KMS-11 (cell line): Measurements from ENCODE around the gene ABHD12.

Experiments used
- H2AFZ ChIP-seq: fragments of 200-600 bp; sonication (generic); 2 replicates; pipeline ENCODE4 v1.6.1; 2016; ENCODE audit warnings: antibody characterized with exemption, mixed run types, low read depth
- H3K27ac ChIP-seq: fragments of 200-600 bp; sonication (generic); 2 replicates; pipeline ENCODE4 v1.6.1; 2016; ENCODE audit warnings: mild to moderate bottlenecking, mixed run types
- H3K27me3 ChIP-seq: fragments of 200-600 bp; sonication (generic); 2 replicates; pipeline ENCODE4 v1.6.1; 2017; ENCODE audit warnings: mild to moderate bottlenecking, low read depth, mixed run types, moderate library complexity; ENCODE audit not compliant: insufficient read depth
- H3K36me3 ChIP-seq: fragments of 200-600 bp; sonication (generic); 2 replicates; pipeline ENCODE4 v1.6.1; 2017; ENCODE audit warnings: mild to moderate bottlenecking, mixed run types; ENCODE audit not compliant: insufficient read depth
- H3K4me1 ChIP-seq: fragments of 200-600 bp; sonication (generic); 2 replicates; pipeline ENCODE4 v1.6.1; 2016; ENCODE audit warnings: mild to moderate bottlenecking, low read depth, mixed run types; ENCODE audit not compliant: poor library complexity, severe bottlenecking
- H3K4me2 ChIP-seq: fragments of 200-600 bp; sonication (generic); 2 replicates; pipeline ENCODE4 v1.7.0; 2016; ENCODE audit warnings: mild to moderate bottlenecking, mixed run types
- H3K4me3 ChIP-seq: fragments of 200-600 bp; sonication (generic); IDR thresholded peaks from 2 replicates; pipeline ENCODE4 v1.6.1; 2017; ENCODE audit warnings: low read depth, low read length, mixed read lengths; ENCODE audit not compliant: insufficient read depth
- H3K79me2 ChIP-seq: fragments of 200-600 bp; sonication (generic); 2 replicates; pipeline ENCODE4 v1.6.1; 2016; ENCODE audit warnings: low read depth, mixed run types; ENCODE audit not compliant: insufficient read depth
- H3K9ac ChIP-seq: fragments of 200-600 bp; sonication (generic); 2 replicates; pipeline ENCODE4 v1.6.1; 2016; ENCODE audit warnings: mild to moderate bottlenecking, mixed run types
- H4K20me1 ChIP-seq: fragments of 200-600 bp; sonication (generic); 2 replicates; pipeline ENCODE4 v1.6.1; 2016; ENCODE audit warnings: mild to moderate bottlenecking, mixed run types; ENCODE audit not compliant: insufficient read depth
- TF ChIP-seq, protein P1 (sequence below): fragments of 200-600 bp; sonication (generic); conservative IDR thresholded peaks from 2 replicates; pipeline ENCODE4 v1.6.1; 2017; ENCODE audit warnings: low read depth, mild to moderate bottlenecking, antibody characterized with exemption, low read length, moderate library complexity, mixed read lengths

Gene ABHD12

DNA sequence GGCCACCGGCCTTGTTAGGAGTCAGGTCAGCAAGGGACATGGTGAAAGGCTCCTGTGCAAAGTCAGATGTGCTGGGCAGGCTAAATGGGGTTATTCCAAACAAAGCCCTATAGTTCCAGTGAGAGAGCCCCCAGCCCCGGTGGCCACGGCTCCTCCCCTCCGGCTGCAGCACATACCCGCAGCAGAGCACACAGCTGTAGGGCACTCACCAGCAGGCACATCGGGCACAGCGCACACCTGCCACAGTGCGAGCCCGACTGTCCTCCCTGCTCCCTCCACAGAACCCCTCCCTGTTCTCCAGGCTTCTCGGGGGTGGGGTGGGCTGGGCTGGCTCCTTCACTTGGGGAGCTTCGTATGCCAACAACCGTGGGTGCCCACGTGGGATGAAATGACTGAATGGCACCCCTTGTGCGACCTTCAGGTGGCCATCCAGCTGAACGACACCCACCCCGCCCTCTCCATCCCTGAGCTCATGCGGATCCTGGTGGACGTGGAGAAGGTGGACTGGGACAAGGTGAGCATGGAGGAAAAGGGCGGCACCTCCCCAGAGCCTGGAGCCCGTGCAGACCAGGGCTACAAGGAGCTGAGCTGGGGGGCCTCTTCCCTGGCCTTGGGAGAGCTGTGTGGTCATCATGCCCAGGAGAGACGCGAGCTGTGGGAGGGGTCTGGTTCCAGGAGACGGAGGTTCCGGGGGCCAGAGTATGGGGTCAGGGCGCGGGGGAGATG is 111.8 kb downstream of the ABHD12 start:
- H3K9ac ChIP-seq = no peak overlapping the region
- no peaks in the 10 kb centered on the region for H4K20me1 ChIP-seq
- TF ChIP-seq, protein P1, sequence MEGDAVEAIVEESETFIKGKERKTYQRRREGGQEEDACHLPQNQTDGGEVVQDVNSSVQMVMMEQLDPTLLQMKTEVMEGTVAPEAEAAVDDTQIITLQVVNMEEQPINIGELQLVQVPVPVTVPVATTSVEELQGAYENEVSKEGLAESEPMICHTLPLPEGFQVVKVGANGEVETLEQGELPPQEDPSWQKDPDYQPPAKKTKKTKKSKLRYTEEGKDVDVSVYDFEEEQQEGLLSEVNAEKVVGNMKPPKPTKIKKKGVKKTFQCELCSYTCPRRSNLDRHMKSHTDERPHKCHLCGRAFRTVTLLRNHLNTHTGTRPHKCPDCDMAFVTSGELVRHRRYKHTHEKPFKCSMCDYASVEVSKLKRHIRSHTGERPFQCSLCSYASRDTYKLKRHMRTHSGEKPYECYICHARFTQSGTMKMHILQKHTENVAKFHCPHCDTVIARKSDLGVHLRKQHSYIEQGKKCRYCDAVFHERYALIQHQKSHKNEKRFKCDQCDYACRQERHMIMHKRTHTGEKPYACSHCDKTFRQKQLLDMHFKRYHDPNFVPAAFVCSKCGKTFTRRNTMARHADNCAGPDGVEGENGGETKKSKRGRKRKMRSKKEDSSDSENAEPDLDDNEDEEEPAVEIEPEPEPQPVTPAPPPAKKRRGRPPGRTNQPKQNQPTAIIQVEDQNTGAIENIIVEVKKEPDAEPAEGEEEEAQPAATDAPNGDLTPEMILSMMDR = no peak
- H3K4me3 ChIP-seq = no peak overlapping the region
- no peak overlapping the region for H3K27ac ChIP-seq
- no peaks in the 10 kb centered on the region for H3K27me3 ChIP-seq
- no peak overlapping the region for H2AFZ ChIP-seq
- no peak overlapping the region for H3K4me2 ChIP-seq
- peaks cover 34% of the 10 kb centered on the region for H3K4me1 ChIP-seq
- no peaks in the 10 kb centered on the region; the same call in 1 of the 2 replicates for H3K36me3 ChIP-seq
- no peaks in the 10 kb centered on the region for H3K79me2 ChIP-seq

DNA sequence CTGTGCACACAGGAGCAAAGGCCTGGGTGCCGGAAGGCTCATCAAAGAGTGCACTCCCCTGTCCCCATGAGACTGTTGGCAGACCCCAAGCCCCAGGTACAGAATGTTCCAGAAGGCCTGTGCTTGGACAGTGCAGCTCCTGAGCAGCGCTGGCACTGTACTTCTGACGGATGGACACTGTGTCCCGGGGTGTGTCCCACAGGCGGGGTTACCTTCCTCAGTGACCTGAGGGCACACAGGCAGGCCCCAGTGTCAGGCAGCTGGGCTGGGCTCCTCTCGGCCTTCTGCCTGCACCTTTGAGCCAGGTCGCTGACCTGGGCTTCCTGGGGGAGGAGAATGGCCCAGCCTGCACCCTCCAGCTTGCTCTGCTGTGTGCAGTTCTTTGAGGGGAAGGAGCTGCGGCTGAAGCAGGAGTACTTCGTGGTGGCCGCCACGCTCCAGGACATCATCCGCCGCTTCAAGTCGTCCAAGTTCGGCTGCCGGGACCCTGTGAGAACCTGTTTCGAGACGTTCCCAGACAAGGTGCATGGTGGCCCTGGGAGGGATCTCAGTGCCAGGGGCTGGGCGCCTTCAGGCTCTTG is 112.6 kb downstream of the ABHD12 start:
- no peak overlapping the region for H3K27ac ChIP-seq
- no peak overlapping the region for H3K4me3 ChIP-seq
- H3K36me3 ChIP-seq = no peaks in the 10 kb centered on the region; the same call in 1 of the 2 replicates
- H3K9ac ChIP-seq = no peak overlapping the region
- no peak overlapping the region for H3K4me2 ChIP-seq
- no peaks in the 10 kb centered on the region for H4K20me1 ChIP-seq
- TF ChIP-seq, protein P1 = no peak
- H3K4me1 ChIP-seq = peaks cover 26% of the 10 kb centered on the region
- no peak overlapping the region for H2AFZ ChIP-seq
- no peaks in the 10 kb centered on the region for H3K79me2 ChIP-seq
- no peaks in the 10 kb centered on the region for H3K27me3 ChIP-seq

DNA sequence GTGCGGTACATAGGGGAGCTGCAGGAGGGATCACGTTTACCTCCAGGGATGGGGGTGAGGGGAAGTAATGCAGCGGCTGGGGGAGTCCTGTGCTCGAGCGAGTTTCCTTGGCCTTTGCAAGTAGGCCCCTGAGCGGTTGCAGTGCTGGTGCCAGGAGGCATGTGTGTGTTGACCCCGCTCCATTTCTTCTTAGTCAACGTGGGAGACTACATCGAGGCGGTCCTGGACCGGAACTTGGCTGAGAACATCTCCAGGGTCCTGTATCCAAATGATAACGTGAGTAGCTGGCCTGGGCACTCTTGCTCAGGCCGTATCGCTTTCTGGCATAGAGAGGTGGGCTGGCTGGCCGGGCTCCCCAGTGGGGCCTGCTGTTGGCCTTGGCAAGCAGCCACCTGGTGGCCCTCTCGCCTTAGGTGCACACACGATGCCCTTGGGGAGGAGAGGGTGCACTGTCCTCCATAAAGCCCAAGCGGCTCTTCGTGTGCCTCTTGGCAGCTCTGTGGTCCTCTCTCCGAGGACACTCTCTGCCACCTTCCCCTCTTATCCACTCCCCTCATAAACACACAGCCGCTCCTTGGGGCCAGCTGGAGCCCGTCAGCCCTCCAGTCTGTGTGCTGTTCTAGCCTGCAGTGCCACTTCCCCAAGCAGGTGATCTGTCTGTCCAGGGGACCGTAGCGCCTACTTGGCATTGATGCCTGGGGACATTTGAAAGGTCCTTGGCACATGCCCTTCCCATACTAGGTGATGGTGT is 113.4 kb downstream of the ABHD12 start:
- H3K4me2 ChIP-seq = no peak overlapping the region
- H3K36me3 ChIP-seq = no peaks in the 10 kb centered on the region; the same call in 1 of the 2 replicates
- no peak overlapping the region for H3K27ac ChIP-seq
- TF ChIP-seq, protein P1 = no peak
- no peak overlapping the region for H3K9ac ChIP-seq
- H3K4me3 ChIP-seq = no peak overlapping the region
- no peaks in the 10 kb centered on the region for H3K79me2 ChIP-seq
- no peaks in the 10 kb centered on the region for H4K20me1 ChIP-seq
- H2AFZ ChIP-seq = no peak overlapping the region
- H3K27me3 ChIP-seq = no peaks in the 10 kb centered on the region
- H3K4me1 ChIP-seq = peaks cover 18% of the 10 kb centered on the region

DNA sequence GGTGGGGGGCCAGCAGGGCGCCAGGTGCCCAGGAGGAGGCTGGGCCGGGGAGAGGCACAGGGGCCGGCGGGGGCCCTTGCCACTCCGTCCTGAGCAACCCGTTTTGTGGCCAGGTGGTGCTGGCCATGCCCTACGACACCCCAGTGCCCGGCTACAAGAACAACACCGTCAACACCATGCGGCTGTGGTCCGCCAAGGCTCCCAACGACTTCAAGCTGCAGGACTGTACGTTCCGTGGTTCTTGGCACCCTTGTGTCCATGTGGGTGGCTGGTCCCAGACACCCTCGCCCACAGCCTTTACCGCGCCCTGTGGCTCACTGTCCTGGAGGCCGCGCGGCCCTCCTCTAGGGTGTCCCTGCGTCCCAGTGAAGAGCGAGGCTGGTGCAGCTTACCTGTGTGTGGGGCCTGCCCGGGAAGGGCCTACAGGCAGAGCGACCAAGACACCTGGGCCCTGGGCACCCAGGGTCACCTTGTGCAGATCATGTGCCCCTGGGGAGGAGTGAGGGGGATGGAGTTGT is 114.0 kb downstream of the ABHD12 start:
- Histone ChIP-seq H3K27ac (no peak overlapping the region), H2AFZ (no peak overlapping the region), H4K20me1 (no peaks in the 10 kb centered on the region), H3K36me3 (no peaks in the 10 kb centered on the region; the same call in 1 of the 2 replicates), H3K79me2 (no peaks in the 10 kb centered on the region), H3K4me3 (no peak overlapping the region), H3K4me1 (peaks cover 13% of the 10 kb centered on the region), H3K9ac (no peak overlapping the region), H3K27me3 (no peaks in the 10 kb centered on the region), H3K4me2 (no peak overlapping the region)
- TF ChIP-seq, protein P1 = no peak
